Neuronal stem cell (in vitro differentiated cells): ENCODE measurements around the gene PKNOX2.

Experiments
- DNase-seq: peaks from one replicate; pipeline ENCODE4 v3.0.0-alpha.2; 2013; ENCODE audit warnings: low spot score
- H2AFZ ChIP-seq: one replicate; pipeline ENCODE4 v1.6.1; 2013; ENCODE audit warnings: mild to moderate bottlenecking, low read length, inconsistent platforms
- H2AK5ac ChIP-seq: 2 replicates; pipeline ENCODE4 v1.6.1; 2013; ENCODE audit warnings: low read depth, mild to moderate bottlenecking, inconsistent platforms, low read length, moderate library complexity, mixed read lengths
- H2BK120ac ChIP-seq: 2 replicates; pipeline ENCODE4 v1.6.1; 2013; ENCODE audit warnings: low read depth, mild to moderate bottlenecking, inconsistent platforms, low read length, moderate library complexity, mixed read lengths
- H2BK12ac ChIP-seq: one replicate; pipeline ENCODE4 v1.6.1; 2013; ENCODE audit warnings: low read length, inconsistent platforms
- H2BK15ac ChIP-seq: 2 replicates; pipeline ENCODE4 v1.6.1; 2013; ENCODE audit warnings: mild to moderate bottlenecking, low read length, inconsistent platforms, mixed read lengths
- H2BK5ac ChIP-seq: one replicate; pipeline ENCODE4 v1.6.1; 2013; ENCODE audit warnings: inconsistent platforms, mild to moderate bottlenecking, low read length, moderate library complexity
- H3K14ac ChIP-seq: one replicate; pipeline ENCODE4 v1.6.1; 2013; ENCODE audit warnings: low read length, inconsistent platforms
- H3K18ac ChIP-seq: 2 replicates; pipeline ENCODE4 v1.6.1; 2013; ENCODE audit warnings: low read length, inconsistent platforms
- H3K23ac ChIP-seq: 2 replicates; pipeline ENCODE4 v1.6.1; 2013; ENCODE audit warnings: low read depth, mild to moderate bottlenecking, mixed read lengths, low read length, inconsistent platforms; ENCODE audit not compliant: poor library complexity
- H3K27ac ChIP-seq: replicated peaks from 3 replicates; pipeline ENCODE4 v1.5.1; 2013; ENCODE audit warnings: low read length, inconsistent platforms
- H3K27me3 ChIP-seq, 3 experiments: 2 replicates each; pipeline ENCODE4 v1.6.1; 2013; ENCODE audit warnings: low read length in 3 of 3, mild to moderate bottlenecking in 2 of 3, inconsistent platforms in 1 of 3, low read depth in 1 of 3, mixed read lengths in 1 of 3, moderate library complexity in 1 of 3; ENCODE audit not compliant: control insufficient read depth in 3 of 3, insufficient read depth in 3 of 3
- H3K36me3 ChIP-seq, 2 donors: replicated peaks in 1 of 2; 2 replicates each; pipeline ENCODE4 v1.6.1; 2013; ENCODE audit warnings: low read length in 2 of 2; ENCODE audit not compliant: control insufficient read depth in 2 of 2, insufficient read depth in 2 of 2
- H3K4ac ChIP-seq: 2 replicates; pipeline ENCODE4 v1.6.1; 2013; ENCODE audit warnings: inconsistent platforms, mild to moderate bottlenecking, low read length, moderate library complexity
- H3K4me1 ChIP-seq, 2 donors: 1 replicate in 1 of 2; 2 replicates in 1 of 2; pipeline ENCODE4 v1.6.1; 2013; ENCODE audit warnings: low read length in 2 of 2, low read depth in 1 of 2; ENCODE audit not compliant: control insufficient read depth in 2 of 2, insufficient read depth in 1 of 2
- H3K4me2 ChIP-seq: one replicate; pipeline ENCODE4 v1.6.1; 2013; ENCODE audit warnings: mild to moderate bottlenecking, low read length, inconsistent platforms; ENCODE audit not compliant: insufficient read depth, poor library complexity, severe bottlenecking
- H3K4me3 ChIP-seq, 2 donors: 2 replicates each; pipeline ENCODE4 v1.5.1; 2013; ENCODE audit warnings: low read length in 2 of 2, mild to moderate bottlenecking in 2 of 2, inconsistent platforms in 1 of 2, moderate library complexity in 1 of 2
- H3K79me1 ChIP-seq: one replicate; pipeline ENCODE4 v1.6.1; 2013; ENCODE audit warnings: low read depth, mild to moderate bottlenecking, inconsistent platforms, low read length, moderate library complexity
- H3K9ac ChIP-seq: one replicate; pipeline ENCODE4 v1.6.1; 2013; ENCODE audit warnings: mild to moderate bottlenecking, low read depth, low read length, inconsistent platforms; ENCODE audit not compliant: poor library complexity
- H3K9me3 ChIP-seq, 2 donors: replicated peaks in 1 of 2; 2 replicates each; pipeline versions ENCODE3 to v1.6.1; 2013; ENCODE audit warnings: low read length in 2 of 2, mild to moderate bottlenecking in 2 of 2, inconsistent platforms in 1 of 2, low read depth in 1 of 2, mixed read lengths in 1 of 2, moderate library complexity in 1 of 2; ENCODE audit not compliant: control insufficient read depth in 2 of 2, insufficient read depth in 1 of 2
- H4K8ac ChIP-seq: one replicate; pipeline ENCODE4 v1.6.1; 2013; ENCODE audit warnings: low read depth, mild to moderate bottlenecking, inconsistent platforms, low read length, moderate library complexity
- H4K91ac ChIP-seq: one replicate; pipeline ENCODE4 v1.6.1; 2013; ENCODE audit warnings: low read length, low read depth, mild to moderate bottlenecking, inconsistent platforms; ENCODE audit not compliant: poor library complexity
- WGBS, 2 donors: extraction: QIAGEN DNeasy Blood & Tissue Kit; methylation state at CpG; one replicate each; pipeline ENCODE4 v1.1.7; 2013; ENCODE audit warnings: missing lambda C conversion rate in 2 of 2, mixed read lengths in 1 of 2; ENCODE audit not compliant: insufficient read length in 2 of 2, insufficient replicate concordance in 1 of 2; ENCODE audit errors: extremely low coverage in 2 of 2; 5-methylcytosine and 5-hydroxymethylcytosine counted together

Gene PKNOX2

DNA sequence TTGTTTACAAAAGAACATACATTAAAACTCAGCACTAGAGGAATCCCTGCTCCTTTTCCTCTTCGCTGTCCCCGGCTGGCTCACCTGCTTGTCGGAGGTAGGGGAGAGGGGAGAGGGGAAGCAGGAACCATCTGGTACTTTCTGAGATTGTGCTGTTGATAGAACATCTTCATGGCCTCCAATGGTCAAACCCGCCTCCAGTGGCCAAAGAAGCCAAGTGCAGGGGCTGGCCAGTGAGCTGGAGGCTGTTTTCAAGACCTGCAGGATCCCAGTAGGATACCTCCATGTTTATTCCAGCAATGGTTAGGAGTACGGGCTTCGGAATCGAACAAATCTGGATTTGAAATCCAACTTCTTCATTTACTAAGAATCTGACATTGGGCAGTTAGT, 92.6 kb downstream of the PKNOX2 start:
- no peak overlapping the region for H3K27ac ChIP-seq
- H3K27me3 ChIP-seq = no peaks in the 10 kb centered on the region
- DNase-seq = no peak

DNA sequence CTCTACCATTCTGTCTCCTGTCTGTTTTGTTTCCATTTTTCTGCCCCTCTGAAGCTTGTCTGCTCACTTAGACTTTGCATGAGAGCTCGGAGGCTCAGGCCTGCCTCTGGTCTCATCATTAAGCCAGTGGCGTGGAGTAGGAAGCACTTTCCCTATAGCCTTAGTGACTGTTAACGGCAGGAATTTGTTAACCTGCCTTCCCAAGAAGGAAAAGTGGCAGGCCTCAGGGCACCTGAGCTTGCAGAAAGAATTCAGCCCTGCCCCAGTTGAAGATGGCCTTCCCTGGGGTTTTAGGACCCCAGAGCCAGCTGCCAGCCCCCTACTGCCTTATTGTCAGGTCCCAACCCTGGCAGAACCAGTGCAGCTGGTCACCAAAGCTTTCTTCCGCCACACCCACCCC, 93.2 kb downstream of the PKNOX2 start:
- DNase-seq = no peak
- Histone ChIP-seq H3K9ac (no peak overlapping the region), H3K23ac (no peak overlapping the region), H2BK12ac (no peak overlapping the region), H4K8ac (no peak overlapping the region), H3K36me3 (peaks cover 4 to 39% of the 10 kb centered on the region in 2 donors), H3K27ac (no peak overlapping the region), H2BK5ac (no peak overlapping the region), H3K79me1 (peaks cover 2% of the 10 kb centered on the region), H3K4me1 (peaks cover 16 to 18% of the 10 kb centered on the region in 2 donors), H3K4me2 (no peak overlapping the region), H3K4me3 (no peak overlapping the region), H4K91ac (no peak overlapping the region), H3K4ac (no peak overlapping the region), H3K9me3 (no peaks in the 10 kb centered on the region), H2AFZ (no peak overlapping the region), H3K14ac (no peak overlapping the region), H3K27me3 (no peaks in the 10 kb centered on the region), H3K18ac (no peak overlapping the region), H2AK5ac (no peak overlapping the region), H2BK120ac (no peak overlapping the region), H2BK15ac (no peak overlapping the region)
- no CpG with 5 or more reads among the region's 4 CpGs for WGBS, 2 donors

More for the DNA sequence above, 92.6 kb downstream of the PKNOX2 start:
- Histone ChIP-seq H3K14ac (no peak overlapping the region), H2BK15ac (no peak overlapping the region), H3K4me1 (peaks cover 11 to 12% of the 10 kb centered on the region in 2 donors), H2BK12ac (no peak overlapping the region), H2BK5ac (no peak overlapping the region), H4K91ac (no peak overlapping the region), H3K23ac (no peak overlapping the region), H3K36me3 (peaks cover 4 to 39% of the 10 kb centered on the region in 2 donors), H3K9me3 (no peaks in the 10 kb centered on the region), H2AFZ (no peak overlapping the region), H2AK5ac (no peak overlapping the region), H3K9ac (no peak overlapping the region), H3K18ac (no peak overlapping the region), H4K8ac (no peak overlapping the region), H2BK120ac (no peak overlapping the region), H3K4me3 (no peak overlapping the region), H3K79me1 (peaks cover 2% of the 10 kb centered on the region), H3K4ac (no peak overlapping the region), H3K4me2 (no peak overlapping the region)
- WGBS, 2 donors = no CpG with 5 or more reads among the region's 7 CpGs

DNA sequence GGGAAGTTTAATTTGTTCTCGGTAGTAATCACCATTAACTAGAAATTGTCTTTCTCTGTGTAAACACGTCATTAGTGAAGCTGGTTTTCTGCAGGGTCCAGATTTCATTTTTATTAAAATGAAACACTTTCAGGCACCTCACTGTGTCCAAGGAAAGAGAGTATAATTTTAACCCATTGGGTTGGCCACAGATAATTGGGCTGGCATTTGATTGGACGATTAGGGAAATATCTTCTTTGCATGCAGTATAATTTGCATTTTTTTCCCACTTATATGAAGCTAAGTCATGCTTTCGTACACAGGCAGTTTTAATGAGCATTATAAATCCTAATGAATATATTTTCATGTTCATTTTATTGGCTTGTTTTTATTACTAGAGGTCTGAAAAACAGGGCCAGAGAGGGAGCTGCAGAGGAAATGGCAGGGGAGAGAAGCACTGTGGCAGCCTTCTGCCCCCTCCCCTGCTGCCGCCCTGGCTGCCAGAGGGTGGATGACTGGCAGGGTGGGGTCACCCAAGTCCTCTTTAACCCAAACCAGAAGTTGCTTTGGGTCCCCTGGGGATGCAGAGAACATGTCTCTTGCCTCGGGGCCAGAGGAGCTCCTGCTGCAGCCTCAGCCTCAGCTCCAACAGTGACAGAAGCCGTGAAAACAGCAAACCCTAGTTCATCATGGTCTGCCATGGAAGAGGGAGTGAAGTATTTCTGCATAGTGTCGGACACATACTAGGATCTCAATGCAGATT, 93.9 kb downstream of the PKNOX2 start:
- no peak overlapping the region for H3K27ac ChIP-seq

DNA sequence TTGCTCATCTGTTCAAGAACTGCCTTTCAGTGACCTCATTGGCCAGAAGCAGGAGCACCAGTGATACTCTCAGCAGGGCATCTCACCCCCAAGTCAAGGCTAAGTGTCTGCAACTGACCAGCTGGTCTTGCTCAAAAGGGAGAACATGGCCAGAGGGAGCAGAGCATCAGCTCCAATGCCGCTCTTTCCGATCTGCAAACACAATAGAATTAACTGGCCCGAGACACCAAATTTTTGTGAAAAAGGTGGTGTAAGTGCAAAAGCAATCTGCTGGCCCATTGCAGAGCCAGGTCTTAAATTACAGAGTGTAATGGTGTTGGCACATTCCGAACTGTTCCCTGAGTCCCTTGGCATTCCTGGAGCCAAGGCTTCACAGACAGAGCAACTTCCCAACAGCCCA, 97.0 kb downstream of the PKNOX2 start:
- no peak overlapping the region for H2AFZ ChIP-seq
- H3K79me1 ChIP-seq = peaks cover 2% of the 10 kb centered on the region
- no CpG with 5 or more reads among the region's 4 CpGs for WGBS, 2 donors
- H2BK15ac ChIP-seq = peak overlapping the region; percentile 87
- H3K4ac ChIP-seq = no peak overlapping the region
- H4K91ac ChIP-seq = no peak overlapping the region
- no peaks in the 10 kb centered on the region for H3K27me3 ChIP-seq
- H3K4me2 ChIP-seq = no peak overlapping the region
- peaks cover 34 to 39% of the 10 kb centered on the region in 2 donors for H3K4me1 ChIP-seq
- no peak overlapping the region for H3K14ac ChIP-seq
- no peaks in the 10 kb centered on the region for H3K9me3 ChIP-seq
- no peak overlapping the region for H3K9ac ChIP-seq
- no peak for DNase-seq
- H3K27ac ChIP-seq = no peak overlapping the region
- peak overlapping the region; percentile 19 for H2BK5ac ChIP-seq
- no peak overlapping the region for H3K23ac ChIP-seq
- H2BK12ac ChIP-seq = peak overlapping the region; percentile 16
- no peak overlapping the region for H2BK120ac ChIP-seq
- H2AK5ac ChIP-seq = peak overlapping the region; percentile 91
- peak overlapping the region; percentile 92 for H3K18ac ChIP-seq
- no peak overlapping the region for H3K4me3 ChIP-seq
- H3K36me3 ChIP-seq = peaks cover 0 to 20% of the 10 kb centered on the region in 2 donors
- no peak overlapping the region for H4K8ac ChIP-seq

More for the DNA sequence above, 93.9 kb downstream of the PKNOX2 start:
- no peak overlapping the region for H2AFZ ChIP-seq
- H2BK12ac ChIP-seq = no peak overlapping the region
- no peak for DNase-seq
- H3K79me1 ChIP-seq = peaks cover 2% of the 10 kb centered on the region
- no peak overlapping the region for H4K8ac ChIP-seq
- H3K9me3 ChIP-seq = no peaks in the 10 kb centered on the region
- no CpG with 5 or more reads among the region's 8 CpGs for WGBS, 2 donors
- H4K91ac ChIP-seq = no peak overlapping the region
- no peak overlapping the region for H3K4ac ChIP-seq
- no peak overlapping the region for H3K18ac ChIP-seq
- H3K36me3 ChIP-seq = peaks cover 4 to 39% of the 10 kb centered on the region in 2 donors
- H3K4me3 ChIP-seq = no peak overlapping the region
- no peak overlapping the region for H3K23ac ChIP-seq
- no peak overlapping the region for H2BK120ac ChIP-seq
- H3K4me1 ChIP-seq = peaks cover 21 to 24% of the 10 kb centered on the region in 2 donors
- no peak overlapping the region for H3K4me2 ChIP-seq
- H2BK15ac ChIP-seq = no peak overlapping the region
- no peaks in the 10 kb centered on the region for H3K27me3 ChIP-seq
- no peak overlapping the region for H2BK5ac ChIP-seq
- H3K14ac ChIP-seq = no peak overlapping the region
- H2AK5ac ChIP-seq = no peak overlapping the region
- no peak overlapping the region for H3K9ac ChIP-seq
